ENCODE data around the gene RPN1. TPM values are rescaled to one million over a fixed set of nuclear protein-coding genes. Genes with fewer than 3 reads are reported as not detected.
"Not testable (repeated sequence)": the region's sequence is repeated elsewhere in the genome, so short reads cannot be mapped to it uniquely, and the experiment has no call there.

Gene RPN1
- total RNA-seq, 1 donor from 2014 or later: 215 TPM

- no peak for TF ChIP-seq CTCF (IDR thresholded peaks at IDR 0.05)
- Histone ChIP-seq H3K9me3 (no peaks in the 10 kb centered on the region), H3K4me1 (peaks cover 18% of the 10 kb centered on the region), H3K4me3 (no peak overlapping the region), H3K36me3 (no peaks in the 10 kb centered on the region), H3K27ac (no peak overlapping the region), H3K27me3 (no peaks in the 10 kb centered on the region)
- intact Hi-C loops (cut with DNase I): no loop called here
- no peak for ATAC-seq
- no peak for DNase-seq
Measured at GRCh38 chr3:128679338-128679737, 28.7 kb upstream of the RPN1 start.

- DNase-seq; H3K9me3 ChIP-seq; H3K4me3 ChIP-seq; ATAC-seq; intact Hi-C loops (cut with DNase I); H3K27ac ChIP-seq; H3K27me3 ChIP-seq; H3K36me3 ChIP-seq; H3K4me1 ChIP-seq: not testable (repeated sequence)
Measured at GRCh38 chr3:128675802-128676201, 25.2 kb upstream of the RPN1 start.

- TF ChIP-seq CTCF (IDR thresholded peaks at IDR 0.05): no peak
- intact Hi-C loops (cut with DNase I): no loop called here
- Histone ChIP-seq H3K4me3 (no peak overlapping the region), H3K4me1 (no peaks in the 10 kb centered on the region), H3K36me3 (no peaks in the 10 kb centered on the region), H3K27me3 (no peaks in the 10 kb centered on the region), H3K27ac (no peak overlapping the region), H3K9me3 (no peaks in the 10 kb centered on the region)
- ATAC-seq (no peak), DNase-seq (no peak)
Measured at GRCh38 chr3:128674161-128674784, 23.7 kb upstream of the RPN1 start.

DNA sequence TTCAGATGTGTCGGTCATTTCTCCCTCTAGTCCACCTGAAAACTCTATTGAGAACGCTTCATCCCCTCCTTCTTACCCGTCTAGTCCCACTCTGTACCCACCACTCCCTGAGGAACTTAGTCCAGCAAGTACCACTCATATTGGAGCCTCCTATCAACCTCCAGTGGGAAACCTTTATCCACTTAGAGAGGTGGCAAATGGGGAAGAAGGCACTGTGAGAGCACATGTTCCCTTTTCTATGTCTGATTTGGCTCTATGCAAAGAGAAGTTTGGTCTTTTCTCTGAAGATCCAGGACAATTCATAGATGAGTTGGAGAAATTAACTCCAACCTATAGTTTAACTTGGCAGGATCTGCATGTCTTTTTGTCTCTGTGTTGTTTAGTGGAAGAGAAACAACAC is 17.0 kb upstream of the RPN1 start:
- H3K36me3 ChIP-seq: no peaks in the 10 kb centered on the region
- no peaks in the 10 kb centered on the region for H3K4me1 ChIP-seq
- H3K27me3 ChIP-seq: no peaks in the 10 kb centered on the region
- intact Hi-C loops (cut with DNase I): no loop called here
- H3K27ac ChIP-seq: no peak overlapping the region
- H3K4me3 ChIP-seq: no peak overlapping the region
- TF ChIP-seq CTCF (IDR thresholded peaks at IDR 0.05): no peak
- no peaks in the 10 kb centered on the region for H3K9me3 ChIP-seq
- no peak for DNase-seq
- ATAC-seq: no peak

DNA sequence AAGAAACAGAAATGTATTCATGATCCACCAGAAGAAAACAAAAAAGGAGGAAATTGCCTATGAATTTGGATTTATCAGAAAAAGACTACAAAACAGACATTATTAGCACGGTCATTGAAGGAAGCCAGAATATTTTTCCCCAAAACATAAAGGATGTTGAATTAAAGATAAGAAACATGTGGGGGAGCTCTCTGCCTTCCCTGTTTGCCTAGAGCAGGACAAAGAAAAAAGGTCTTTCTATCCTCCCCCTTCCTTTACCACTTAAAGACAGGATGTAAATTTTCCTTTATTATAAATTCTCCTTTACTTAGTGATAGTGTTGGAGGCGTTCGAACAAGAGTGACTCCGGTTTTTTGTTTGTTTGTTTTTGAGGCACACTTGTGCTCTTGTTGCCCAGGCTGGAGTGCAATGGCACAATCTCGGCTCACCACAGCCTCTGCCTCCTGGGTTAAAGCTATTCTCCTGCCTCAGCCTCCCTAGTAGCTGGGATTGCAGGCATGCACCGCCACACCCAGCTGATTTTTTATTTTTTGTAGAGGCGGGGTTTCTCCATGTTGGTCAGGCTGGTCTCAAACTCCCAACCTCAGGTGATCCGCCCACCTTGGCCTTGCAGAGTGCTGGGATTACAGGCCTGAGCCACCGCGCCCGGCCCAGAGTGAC is 14.9 kb upstream of the RPN1 start:
- no peaks in the 10 kb centered on the region for H3K36me3 ChIP-seq
- no peaks in the 10 kb centered on the region for H3K9me3 ChIP-seq
- no peak for TF ChIP-seq CTCF (IDR thresholded peaks at IDR 0.05)
- no peaks in the 10 kb centered on the region for H3K4me1 ChIP-seq
- no peaks in the 10 kb centered on the region for H3K27me3 ChIP-seq
- H3K27ac ChIP-seq: no peak overlapping the region
- ATAC-seq: no peak
- H3K4me3 ChIP-seq: no peak overlapping the region
- DNase-seq: no peak
- intact Hi-C loops (cut with DNase I): no loop called here

GRCh38 chr3:128663151-128663550 is 12.5 kb upstream of the RPN1 start:
- no peak for TF ChIP-seq CTCF (IDR thresholded peaks at IDR 0.05)
- DNase-seq: no peak
- H3K27me3 ChIP-seq: no peaks in the 10 kb centered on the region
- H3K4me3 ChIP-seq: no peak overlapping the region
- H3K4me1 ChIP-seq: no peaks in the 10 kb centered on the region
- H3K36me3 ChIP-seq: no peaks in the 10 kb centered on the region
- H3K27ac ChIP-seq: no peak overlapping the region
- ATAC-seq: no peak
- H3K9me3 ChIP-seq: no peaks in the 10 kb centered on the region
- intact Hi-C loops (cut with DNase I): no loop called here

Measured in upper lobe of right lung (tissue), 1 donor.